Measurements from ENCODE around the gene SUSD3.

The SUSD3 gene

GRCh38 chr9:93022066-93022465 lies 36.4 kb upstream of the SUSD3 start:
- H3K79me2 ChIP-seq (ENCODE audit: insufficient read depth, low read length) = no peaks in the 10 kb centered on the region
- H2AFZ ChIP-seq (ENCODE audit: low read depth, low read length) = no peak overlapping the region
- no peak overlapping the region for H3K9ac ChIP-seq (ENCODE audit: low read depth, low read length)
- no peak for DNase-seq
- peaks cover 94% of the 10 kb centered on the region for H3K36me3 ChIP-seq (ENCODE audit: insufficient read depth, low read length)
- no peak overlapping the region for H3K4me3 ChIP-seq (ENCODE audit: low read depth in 1 of 2, low read length in 2 of 2)
- no peak for ATAC-seq (ENCODE audit: insufficient read depth, low read depth)
- H3K4me1 ChIP-seq (ENCODE audit: insufficient read depth, low read length) = peaks cover 30% of the 10 kb centered on the region
- H3K27me3 ChIP-seq (ENCODE audit: insufficient read depth, low read length, poor library complexity) = no peaks in the 10 kb centered on the region
- TF ChIP-seq EZH2 (IDR thresholded peaks at IDR 0.05; ENCODE audit: borderline replicate concordance, low read depth, low read length, severe bottlenecking) (no peak), CTCF (IDR thresholded peaks at IDR 0.05; ENCODE audit: borderline replicate concordance, extremely low read depth, low read length, poor library complexity, severe bottlenecking) (no peak)
- H3K9me3 ChIP-seq (ENCODE audit: insufficient read depth, low read length, severe bottlenecking) = no peaks in the 10 kb centered on the region
- H3K4me2 ChIP-seq (ENCODE audit: insufficient read depth, low read length) = no peak overlapping the region
- H4K20me1 ChIP-seq (ENCODE audit: insufficient read depth, low read length) = 0 out of 2 replicates have a peak, but pooled peaks cover 3% of the 10 kb centered on the region
- no peak overlapping the region for H3K27ac ChIP-seq (ENCODE audit: low read length)

- no peaks in the 10 kb centered on the region for H3K27me3 ChIP-seq (ENCODE audit: insufficient read depth, low read length, poor library complexity)
- ATAC-seq (ENCODE audit: insufficient read depth, low read depth) (no peak), DNase-seq (no peak)
- peaks cover 38% of the 10 kb centered on the region for H3K4me1 ChIP-seq (ENCODE audit: insufficient read depth, low read length)
- no peak overlapping the region for H2AFZ ChIP-seq (ENCODE audit: low read depth, low read length)
- no peak overlapping the region for H3K27ac ChIP-seq (ENCODE audit: low read length)
- H3K4me2 ChIP-seq (ENCODE audit: insufficient read depth, low read length) = no peak overlapping the region
- H3K79me2 ChIP-seq (ENCODE audit: insufficient read depth, low read length) = no peaks in the 10 kb centered on the region
- H3K9ac ChIP-seq (ENCODE audit: low read depth, low read length) = no peak overlapping the region
- TF ChIP-seq EZH2 (IDR thresholded peaks at IDR 0.05; ENCODE audit: borderline replicate concordance, low read depth, low read length, severe bottlenecking) (no peak), CTCF (IDR thresholded peaks at IDR 0.05; ENCODE audit: borderline replicate concordance, extremely low read depth, low read length, poor library complexity, severe bottlenecking) (no peak)
- no peak overlapping the region for H3K4me3 ChIP-seq (ENCODE audit: low read depth in 1 of 2, low read length in 2 of 2)
- H3K9me3 ChIP-seq (ENCODE audit: insufficient read depth, low read length, severe bottlenecking) = no peaks in the 10 kb centered on the region
- H3K36me3 ChIP-seq (ENCODE audit: insufficient read depth, low read length) = peaks cover 88% of the 10 kb centered on the region
- 0 out of 2 replicates have a peak, but pooled peaks cover 3% of the 10 kb centered on the region for H4K20me1 ChIP-seq (ENCODE audit: insufficient read depth, low read length)
Observed at GRCh38 chr9:93022721-93023520, 35.6 kb upstream of the SUSD3 start.

- Histone ChIP-seq H3K27ac (ENCODE audit: low read length) (no peak overlapping the region), H3K9me3 (ENCODE audit: insufficient read depth, low read length, severe bottlenecking) (no peaks in the 10 kb centered on the region), H3K36me3 (ENCODE audit: insufficient read depth, low read length) (peaks cover 83% of the 10 kb centered on the region), H3K9ac (ENCODE audit: low read depth, low read length) (no peak overlapping the region), H4K20me1 (ENCODE audit: insufficient read depth, low read length) (0 out of 2 replicates have a peak, but pooled peaks cover 3% of the 10 kb centered on the region), H3K4me1 (ENCODE audit: insufficient read depth, low read length) (peaks cover 44% of the 10 kb centered on the region), H2AFZ (ENCODE audit: low read depth, low read length) (no peak overlapping the region), H3K4me2 (ENCODE audit: insufficient read depth, low read length) (no peak overlapping the region), H3K79me2 (ENCODE audit: insufficient read depth, low read length) (no peaks in the 10 kb centered on the region), H3K27me3 (ENCODE audit: insufficient read depth, low read length, poor library complexity) (no peaks in the 10 kb centered on the region), H3K4me3 (ENCODE audit: low read depth in 1 of 2, low read length in 2 of 2) (no peak overlapping the region)
- no peak for DNase-seq
- ATAC-seq (ENCODE audit: insufficient read depth, low read depth) = no peak
- no peak for TF ChIP-seq CTCF (IDR thresholded peaks at IDR 0.05; ENCODE audit: borderline replicate concordance, extremely low read depth, low read length, poor library complexity, severe bottlenecking)
- TF ChIP-seq EZH2 (IDR thresholded peaks at IDR 0.05; ENCODE audit: borderline replicate concordance, low read depth, low read length, severe bottlenecking) = no peak
Observed at GRCh38 chr9:93023521-93023815, 35.0 kb upstream of the SUSD3 start.
